Measurements from ENCODE around the gene MYO1B. TPM values are rescaled to one million over a fixed set of nuclear protein-coding genes. Genes with fewer than 3 reads are reported as not detected.

MYO1B gene
- total and polyA plus RNA-seq, 9 donors, result 63.3 to 94.1 (median 75.4) TPM

DNA sequence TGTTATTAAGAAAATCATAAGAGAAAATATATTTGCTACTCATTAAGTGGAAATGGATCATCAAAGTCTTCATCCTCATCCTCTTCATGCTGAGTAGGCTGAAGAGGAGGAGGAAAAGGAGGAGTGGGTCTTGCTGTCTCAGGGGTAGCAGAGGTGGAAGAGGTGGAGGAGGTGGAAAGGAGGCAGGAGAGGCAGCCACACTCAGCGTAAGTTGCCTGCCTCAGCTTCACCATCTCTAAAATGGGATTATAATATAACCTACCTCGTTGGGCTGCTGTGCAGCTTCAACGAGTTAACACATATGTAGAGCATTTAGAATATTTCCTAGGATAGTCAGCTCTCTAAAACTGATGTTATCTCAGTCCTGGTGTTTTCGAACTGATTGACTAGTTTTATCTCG lies 4.3 kb upstream of the MYO1B start:
- peaks cover 5% of the 10 kb centered on the region for H3K4me1 ChIP-seq (ENCODE audit: control insufficient read depth, insufficient read depth, low read length)
- 90% methylated on average over 2 of the region's 5 CpGs for WGBS (ENCODE audit: insufficient coverage)
- peaks cover 2% of the 10 kb centered on the region for H3K9me3 ChIP-seq (replicated peaks; ENCODE audit: control insufficient read depth, low read depth, low read length)
- no peak for DNase-seq
- no peak overlapping the region for H3K27ac ChIP-seq (ENCODE audit: low read length)
- no peaks in the 10 kb centered on the region for H3K36me3 ChIP-seq (ENCODE audit: control insufficient read depth, insufficient read depth, low read length)
- no peak overlapping the region for H3K4me3 ChIP-seq (ENCODE audit: low read length)
- peaks cover 2% of the 10 kb centered on the region for H3K27me3 ChIP-seq (ENCODE audit: control insufficient read depth, insufficient read depth, low read length)

DNA sequence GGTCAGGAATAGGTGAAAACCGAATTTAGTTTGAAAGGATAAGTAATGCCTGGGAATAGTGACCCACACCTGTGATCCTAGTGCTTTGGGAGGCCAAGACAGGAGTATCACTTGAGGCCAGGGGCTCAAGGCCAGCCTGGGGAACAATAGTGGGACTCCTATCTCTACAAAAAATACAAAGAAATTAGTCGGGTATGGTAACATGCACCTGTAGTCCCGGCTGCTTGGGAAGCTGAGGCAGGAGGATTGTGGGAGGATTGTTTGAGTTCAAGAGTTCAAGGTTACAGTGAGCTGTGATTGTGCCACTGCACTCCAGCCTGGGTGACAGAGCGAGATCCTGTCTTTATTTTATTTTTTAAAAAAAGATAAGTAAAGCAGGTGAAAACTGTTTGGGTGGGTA lies 3.8 kb upstream of the MYO1B start:
- peaks cover 2% of the 10 kb centered on the region for H3K9me3 ChIP-seq (replicated peaks; ENCODE audit: control insufficient read depth, low read depth, low read length)
- no peak overlapping the region for H3K4me3 ChIP-seq (ENCODE audit: low read length)
- peaks cover 2% of the 10 kb centered on the region for H3K27me3 ChIP-seq (ENCODE audit: control insufficient read depth, insufficient read depth, low read length)
- peaks cover 7% of the 10 kb centered on the region for H3K4me1 ChIP-seq (ENCODE audit: control insufficient read depth, insufficient read depth, low read length)
- DNase-seq, result no peak
- H3K27ac ChIP-seq (ENCODE audit: low read length), result no peak overlapping the region
- no peaks in the 10 kb centered on the region for H3K36me3 ChIP-seq (ENCODE audit: control insufficient read depth, insufficient read depth, low read length)
- WGBS (ENCODE audit: insufficient coverage), result 83% methylated on average over 1 of the region's 4 CpGs

DNA sequence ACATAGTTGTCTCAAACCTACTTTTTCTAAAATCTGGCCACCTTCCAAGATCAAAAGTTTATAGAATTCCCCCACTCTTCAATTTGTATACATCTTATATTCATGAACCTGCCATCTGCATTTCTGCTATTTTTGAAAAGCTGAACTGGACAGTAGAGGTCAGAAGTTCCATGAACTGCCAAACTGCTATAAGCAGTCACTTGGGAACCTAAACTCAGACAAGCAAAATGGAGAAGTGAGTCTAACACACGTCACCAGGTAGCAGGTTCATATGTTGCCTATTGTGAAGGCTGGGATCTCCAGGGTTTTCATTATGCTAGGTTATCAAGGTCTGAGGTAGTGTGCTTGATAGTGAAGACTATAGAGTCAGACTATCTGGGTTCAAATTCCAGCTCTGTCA lies 2.0 kb upstream of the MYO1B start:
- no peaks in the 10 kb centered on the region for H3K36me3 ChIP-seq (ENCODE audit: control insufficient read depth, insufficient read depth, low read length)
- no peak overlapping the region for H3K4me3 ChIP-seq (ENCODE audit: low read length)
- 83% methylated on average over 1 of the region's 1 CpG for WGBS (ENCODE audit: insufficient coverage)
- DNase-seq, result no peak
- H3K9me3 ChIP-seq (replicated peaks; ENCODE audit: control insufficient read depth, low read depth, low read length), result peaks cover 2% of the 10 kb centered on the region
- peaks cover 21% of the 10 kb centered on the region for H3K4me1 ChIP-seq (ENCODE audit: control insufficient read depth, insufficient read depth, low read length)
- H3K27me3 ChIP-seq (ENCODE audit: control insufficient read depth, insufficient read depth, low read length), result peaks cover 2% of the 10 kb centered on the region
- no peak overlapping the region for H3K27ac ChIP-seq (ENCODE audit: low read length)

GRCh38 chr2:191244350-191244749 lies 854 bp upstream of the MYO1B start:
- Histone ChIP-seq H3K27me3 (ENCODE audit: control insufficient read depth, insufficient read depth, low read length) (peaks cover 2% of the 10 kb centered on the region), H3K36me3 (ENCODE audit: control insufficient read depth, insufficient read depth, low read length) (no peaks in the 10 kb centered on the region), H3K9me3 (replicated peaks; ENCODE audit: control insufficient read depth, low read depth, low read length) (peaks cover 2% of the 10 kb centered on the region), H3K4me1 (ENCODE audit: control insufficient read depth, insufficient read depth, low read length) (peaks cover 27% of the 10 kb centered on the region), H3K27ac (ENCODE audit: low read length) (no peak overlapping the region), H3K4me3 (ENCODE audit: low read length) (no peak overlapping the region)
- WGBS (ENCODE audit: insufficient coverage), result no CpG with 5 or more reads among the region's 2 CpGs
- no peak for DNase-seq

- Histone ChIP-seq H3K27me3 (ENCODE audit: control insufficient read depth, insufficient read depth, low read length) (no peaks in the 10 kb centered on the region), H3K4me1 (ENCODE audit: control insufficient read depth, insufficient read depth, low read length) (peaks cover 38% of the 10 kb centered on the region), H3K27ac (ENCODE audit: low read length) (peak overlapping the region; percentile 94), H3K4me3 (ENCODE audit: low read length) (peak overlapping the region; percentile 93), H3K9me3 (replicated peaks; ENCODE audit: control insufficient read depth, low read depth, low read length) (peaks cover 2% of the 10 kb centered on the region), H3K36me3 (ENCODE audit: control insufficient read depth, insufficient read depth, low read length) (no peaks in the 10 kb centered on the region)
- DNase-seq, result peak; percentile 85
- WGBS (ENCODE audit: insufficient coverage), result under 1% methylated on average over 24 of the region's 34 CpGs
Measured at GRCh38 chr2:191245869-191246531, 796 bp downstream of the MYO1B start.

GRCh38 chr2:191246820-191247380 lies 1.7 kb downstream of the MYO1B start:
- H3K9me3 ChIP-seq (replicated peaks; ENCODE audit: control insufficient read depth, low read depth, low read length), result peaks cover 2% of the 10 kb centered on the region
- peak; percentile 64 for DNase-seq
- no peaks in the 10 kb centered on the region for H3K27me3 ChIP-seq (ENCODE audit: control insufficient read depth, insufficient read depth, low read length)
- H3K4me3 ChIP-seq (ENCODE audit: low read length), result peak overlapping the region; percentile 93
- H3K4me1 ChIP-seq (ENCODE audit: control insufficient read depth, insufficient read depth, low read length), result peaks cover 41% of the 10 kb centered on the region
- no peaks in the 10 kb centered on the region for H3K36me3 ChIP-seq (ENCODE audit: control insufficient read depth, insufficient read depth, low read length)
- H3K27ac ChIP-seq (ENCODE audit: low read length), result peak overlapping the region; percentile 94
- WGBS (ENCODE audit: insufficient coverage), result 9% methylated on average over 4 of the region's 6 CpGs

GRCh38 chr2:191247381-191248057 lies 2.3 kb downstream of the MYO1B start:
- Histone ChIP-seq H3K27me3 (ENCODE audit: control insufficient read depth, insufficient read depth, low read length) (no peaks in the 10 kb centered on the region), H3K27ac (ENCODE audit: low read length) (peak overlapping the region; percentile 94), H3K4me3 (ENCODE audit: low read length) (peak overlapping the region; percentile 93), H3K36me3 (ENCODE audit: control insufficient read depth, insufficient read depth, low read length) (no peaks in the 10 kb centered on the region), H3K4me1 (ENCODE audit: control insufficient read depth, insufficient read depth, low read length) (peaks cover 41% of the 10 kb centered on the region), H3K9me3 (replicated peaks; ENCODE audit: control insufficient read depth, low read depth, low read length) (peaks cover 2% of the 10 kb centered on the region)
- peak; percentile 73 for DNase-seq
- WGBS (ENCODE audit: insufficient coverage), result no CpG with 5 or more reads among the region's 5 CpGs

- Histone ChIP-seq H3K27ac (ENCODE audit: low read length) (peak overlapping the region; percentile 56), H3K36me3 (ENCODE audit: control insufficient read depth, insufficient read depth, low read length) (no peaks in the 10 kb centered on the region), H3K9me3 (replicated peaks; ENCODE audit: control insufficient read depth, low read depth, low read length) (no peaks in the 10 kb centered on the region), H3K4me3 (ENCODE audit: low read length) (no peak overlapping the region), H3K27me3 (ENCODE audit: control insufficient read depth, insufficient read depth, low read length) (no peaks in the 10 kb centered on the region), H3K4me1 (ENCODE audit: control insufficient read depth, insufficient read depth, low read length) (peaks cover 41% of the 10 kb centered on the region)
- 0% methylated on average over 1 of the region's 2 CpGs for WGBS (ENCODE audit: insufficient coverage)
- DNase-seq, result peak; percentile 49
Measured at GRCh38 chr2:191249156-191249813, 4.1 kb downstream of the MYO1B start.

DNA sequence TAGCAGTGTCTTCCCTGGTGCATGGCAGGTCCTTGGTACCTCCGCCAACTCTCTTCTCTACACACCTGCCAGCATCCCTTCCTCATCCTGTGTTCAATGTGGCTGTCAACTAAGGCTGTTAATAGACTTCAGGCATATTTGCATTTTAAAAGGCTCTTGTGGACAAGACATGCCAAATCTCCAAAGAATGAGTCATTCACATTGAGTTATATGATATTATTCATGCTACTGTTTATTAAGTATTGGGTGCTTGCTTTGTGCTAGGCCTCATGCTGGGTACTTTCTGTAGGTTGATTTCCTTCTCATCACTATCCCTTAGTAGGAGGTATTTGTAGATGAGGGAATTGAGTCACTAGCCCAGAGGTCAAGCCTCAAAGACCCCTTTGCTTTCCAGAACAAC lies 5.2 kb downstream of the MYO1B start:
- DNase-seq, result no peak
- no peak overlapping the region for H3K27ac ChIP-seq (ENCODE audit: low read length)
- no peaks in the 10 kb centered on the region for H3K27me3 ChIP-seq (ENCODE audit: control insufficient read depth, insufficient read depth, low read length)
- no peak overlapping the region for H3K4me3 ChIP-seq (ENCODE audit: low read length)
- peaks cover 39% of the 10 kb centered on the region for H3K4me1 ChIP-seq (ENCODE audit: control insufficient read depth, insufficient read depth, low read length)
- no CpG with 5 or more reads among the region's 1 CpG for WGBS (ENCODE audit: insufficient coverage)
- no peaks in the 10 kb centered on the region for H3K9me3 ChIP-seq (replicated peaks; ENCODE audit: control insufficient read depth, low read depth, low read length)
- no peaks in the 10 kb centered on the region for H3K36me3 ChIP-seq (ENCODE audit: control insufficient read depth, insufficient read depth, low read length)

- H3K9me3 ChIP-seq (replicated peaks; ENCODE audit: control insufficient read depth, low read depth, low read length), result no peaks in the 10 kb centered on the region
- 63% methylated on average over 4 of the region's 5 CpGs for WGBS (ENCODE audit: insufficient coverage)
- H3K4me3 ChIP-seq (ENCODE audit: low read length), result no peak overlapping the region
- peaks cover 40% of the 10 kb centered on the region for H3K4me1 ChIP-seq (ENCODE audit: control insufficient read depth, insufficient read depth, low read length)
- no peak overlapping the region for H3K27ac ChIP-seq (ENCODE audit: low read length)
- no peaks in the 10 kb centered on the region for H3K27me3 ChIP-seq (ENCODE audit: control insufficient read depth, insufficient read depth, low read length)
- DNase-seq, result no peak
- H3K36me3 ChIP-seq (ENCODE audit: control insufficient read depth, insufficient read depth, low read length), result no peaks in the 10 kb centered on the region
Measured at GRCh38 chr2:191250986-191251385, 5.8 kb downstream of the MYO1B start.
